ELF-1 (cell line): ENCODE data around the gene RAB34.

Experiments
- DNase-seq: peaks from one replicate; pipeline ENCODE4 v3.0.0-alpha.2; 2016; ENCODE audit warnings: low read depth, low spot score

RAB34 gene

DNA sequence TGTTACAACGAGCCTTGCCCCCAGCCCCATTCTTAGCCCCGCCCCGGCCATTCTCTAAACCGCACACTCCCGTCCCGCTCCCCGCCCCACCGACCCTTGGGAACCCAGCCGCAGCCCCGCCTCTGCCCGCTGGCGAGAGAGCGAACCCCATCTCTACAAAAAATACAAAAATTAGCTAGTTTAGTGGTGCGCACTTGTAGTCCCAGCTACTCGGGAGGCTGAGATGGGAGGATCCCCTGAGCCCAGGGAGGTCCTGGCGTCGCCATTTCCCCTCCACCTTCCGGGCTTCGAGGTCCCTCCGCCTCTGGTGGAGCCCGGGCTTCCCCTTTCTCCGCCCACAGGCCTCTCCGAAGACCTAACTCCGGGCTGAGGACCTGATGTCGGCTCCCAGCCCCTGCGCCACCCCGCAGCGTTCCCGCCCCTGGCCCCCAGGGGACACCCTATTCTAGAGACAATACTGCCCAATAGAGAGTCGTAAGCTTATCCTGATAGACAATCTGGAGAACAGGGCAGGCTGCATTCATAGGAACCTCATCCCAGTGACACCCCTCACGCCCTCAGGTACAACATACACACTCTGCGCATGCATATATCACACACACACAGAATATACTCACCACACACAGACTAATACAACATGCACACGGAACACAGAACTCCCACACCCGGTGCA lies 5.5 kb downstream of the RAB34 start:
- peak; percentile 69 for DNase-seq

DNA sequence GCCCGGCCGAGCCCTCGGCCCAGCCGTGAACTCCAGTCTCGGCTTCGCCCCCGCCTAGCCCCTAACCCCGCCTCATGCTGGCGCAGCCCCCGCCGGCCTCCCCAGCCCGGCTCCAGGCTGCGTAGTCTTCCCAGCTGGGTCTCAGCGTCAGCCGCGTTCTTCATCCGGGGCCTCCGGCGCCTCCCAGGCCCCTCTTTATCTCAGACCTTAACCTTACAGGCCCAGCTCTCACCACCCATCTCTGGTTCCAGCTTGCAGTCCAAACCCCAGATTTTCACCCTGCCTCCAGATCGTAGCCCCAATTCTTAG lies 6.0 kb downstream of the RAB34 start, which contains the start of gene PROCA1:
Gene PROCA1 (minus strand): TSS at position 166 of the 309 bp plus-strand sequence. CDS start 228 bp downstream, outside the sequence.
- no peak for DNase-seq

DNA sequence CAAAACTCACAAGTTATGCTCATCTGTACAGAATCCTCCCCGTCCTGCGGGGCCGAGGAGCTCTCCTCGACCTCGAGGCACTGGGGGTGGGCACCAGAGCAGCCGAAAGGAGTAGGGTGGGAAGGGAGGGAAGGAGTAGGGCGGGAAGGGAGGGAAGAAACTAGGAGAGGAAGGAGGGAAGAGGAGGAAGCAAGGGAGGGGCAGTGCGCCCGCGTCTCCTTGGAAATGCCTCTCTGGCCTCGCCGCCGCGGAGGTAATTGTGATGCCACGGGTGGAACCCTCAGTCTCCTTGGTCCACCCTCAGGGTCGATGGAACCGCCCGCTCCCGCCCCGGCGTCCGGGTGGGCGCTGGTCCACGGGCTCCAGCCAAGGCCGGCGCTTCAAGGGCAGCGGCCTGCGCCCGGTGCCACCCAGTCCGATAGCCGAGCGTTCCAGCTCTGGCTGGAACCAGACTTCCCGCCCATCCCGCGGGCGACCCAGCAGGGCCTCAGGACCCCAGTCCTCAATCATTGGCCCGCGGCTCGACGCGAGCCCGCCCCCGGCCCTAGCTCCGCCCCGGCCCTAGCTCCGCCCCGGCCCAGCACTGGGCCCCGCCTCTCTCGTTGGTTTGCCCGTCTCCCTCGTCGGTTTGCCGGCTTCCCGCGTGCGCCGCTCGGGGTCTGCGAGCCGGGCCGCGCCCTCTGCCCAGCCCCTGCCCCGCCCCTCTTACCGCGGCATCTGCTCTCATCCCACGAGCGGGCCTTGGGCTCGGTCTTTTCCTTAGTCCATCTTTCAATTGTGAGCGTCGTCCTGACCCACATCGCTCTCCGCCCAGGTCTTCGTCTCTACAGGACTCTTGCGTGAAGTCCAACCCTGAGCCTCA lies 6.6 kb downstream of the RAB34 start:
- peak; percentile 97 for DNase-seq

DNA sequence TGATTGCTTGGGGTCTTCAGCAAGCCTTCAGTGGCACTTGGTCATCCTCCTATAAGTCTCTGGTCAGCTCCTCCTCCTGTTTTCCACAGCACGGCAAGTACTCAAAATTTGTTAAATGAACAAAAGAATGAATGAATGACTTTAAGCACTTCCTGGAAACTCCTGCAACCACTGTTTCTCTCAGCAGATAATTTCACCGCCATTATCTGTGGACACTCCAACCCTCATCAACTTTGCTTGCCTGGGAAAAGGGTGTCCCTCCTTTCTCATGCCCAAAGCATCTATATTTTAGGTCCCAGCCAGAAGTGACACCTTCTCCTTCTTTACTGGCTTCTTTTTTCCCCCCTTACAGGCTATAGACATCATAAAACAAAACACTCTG lies 10.3 kb downstream of the RAB34 start:
- DNase-seq, result no peak

DNA sequence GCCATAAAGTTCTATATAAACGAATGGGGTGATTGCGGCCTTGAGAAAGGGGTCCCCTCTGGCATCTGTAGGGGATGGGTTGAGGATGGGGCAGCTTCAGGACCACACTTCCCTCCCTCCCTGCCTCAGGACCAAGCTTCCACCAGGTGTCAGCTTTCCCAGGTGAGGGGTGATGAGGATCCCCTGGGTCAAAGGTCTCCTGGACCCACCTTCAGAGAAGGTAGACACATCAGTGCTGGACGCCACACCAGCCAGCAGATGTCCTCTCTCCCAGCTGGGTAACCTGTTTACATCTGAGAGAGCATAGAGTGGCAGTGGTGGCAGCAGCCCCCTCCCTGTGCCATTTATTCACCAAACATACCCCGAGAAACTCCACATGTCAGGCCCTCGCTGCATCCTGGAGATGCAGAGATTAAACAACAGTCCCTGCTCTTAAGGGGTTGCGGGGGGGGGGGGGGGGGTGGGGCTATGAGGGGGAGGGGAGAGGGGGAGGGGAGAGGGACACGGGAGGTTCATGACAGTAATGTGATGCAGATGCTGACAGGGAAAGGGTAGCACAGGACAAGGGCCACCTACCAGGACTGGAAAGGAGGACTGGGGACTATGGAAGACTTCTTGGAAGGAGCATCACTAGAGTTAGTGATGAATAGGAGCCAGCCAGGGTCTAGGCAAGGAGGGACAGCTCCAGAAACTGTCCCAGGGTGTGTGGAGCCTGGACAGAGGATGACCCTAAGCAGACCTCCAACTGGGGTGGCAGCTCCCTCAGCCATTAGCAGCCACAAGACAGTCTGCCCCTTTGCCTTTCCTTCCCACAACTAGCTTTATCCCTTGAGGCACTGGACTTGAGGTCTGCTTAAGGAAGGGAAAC lies 11.0 kb downstream of the RAB34 start:
- DNase-seq, result no peak

DNA sequence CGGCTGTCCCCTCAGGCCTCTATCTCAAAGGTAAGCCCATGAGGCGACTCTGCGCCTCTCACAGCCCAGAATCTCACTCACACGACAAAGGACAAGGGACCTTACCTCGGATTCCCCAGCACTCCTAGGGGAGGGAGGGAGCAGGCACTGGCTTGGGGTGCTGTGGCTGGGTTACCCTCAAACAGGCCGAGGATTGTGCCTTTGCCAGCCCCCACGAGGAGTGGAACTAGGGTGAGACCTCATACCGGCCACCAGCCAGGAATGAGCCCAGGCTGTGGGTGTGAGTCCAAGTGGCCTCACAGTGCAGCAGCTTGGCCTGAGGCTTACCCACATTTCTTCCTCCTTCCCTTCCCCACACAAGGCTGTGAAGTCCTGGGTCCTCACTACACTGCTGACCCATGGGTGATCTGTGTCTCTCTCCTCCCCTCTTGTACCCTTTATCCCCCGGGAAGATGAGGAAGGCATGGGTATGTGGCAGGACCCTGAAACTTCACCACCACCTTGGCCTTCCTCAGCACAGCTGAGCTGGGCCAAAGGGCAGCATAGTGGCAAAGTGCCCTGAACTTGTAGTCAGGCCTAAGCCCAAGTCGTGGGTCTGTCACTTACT lies 11.8 kb downstream of the RAB34 start:
- DNase-seq, result no peak

DNA sequence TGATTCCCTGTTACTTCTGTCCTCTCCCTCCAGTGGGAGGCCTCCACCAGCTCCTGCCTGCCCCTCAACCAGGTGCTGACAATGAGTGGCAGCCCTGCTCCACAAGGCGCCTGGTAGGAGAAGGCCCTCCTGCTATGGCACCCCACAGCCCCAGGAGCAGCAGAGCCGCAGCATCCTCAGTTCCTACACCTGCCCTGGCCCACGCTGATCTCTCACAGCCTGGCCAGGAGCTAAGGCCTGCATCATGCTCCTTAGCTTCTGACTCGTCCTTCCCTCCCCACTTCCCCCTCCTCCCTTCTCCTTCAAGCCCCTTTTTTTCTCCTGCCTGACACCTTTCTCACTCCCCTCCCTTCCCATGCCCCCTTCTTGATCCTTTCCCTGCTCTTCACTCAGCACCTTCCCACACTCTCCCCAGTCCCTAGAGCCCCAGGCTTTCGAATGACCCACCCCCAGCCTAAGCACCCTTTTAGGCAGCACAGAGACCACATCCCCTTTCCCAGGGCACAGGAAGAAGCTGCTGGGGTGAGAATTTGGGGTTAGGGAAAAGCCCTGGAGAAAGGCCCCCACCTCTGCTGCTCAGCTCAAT lies 12.5 kb downstream of the RAB34 start:
- DNase-seq, result no peak

DNA sequence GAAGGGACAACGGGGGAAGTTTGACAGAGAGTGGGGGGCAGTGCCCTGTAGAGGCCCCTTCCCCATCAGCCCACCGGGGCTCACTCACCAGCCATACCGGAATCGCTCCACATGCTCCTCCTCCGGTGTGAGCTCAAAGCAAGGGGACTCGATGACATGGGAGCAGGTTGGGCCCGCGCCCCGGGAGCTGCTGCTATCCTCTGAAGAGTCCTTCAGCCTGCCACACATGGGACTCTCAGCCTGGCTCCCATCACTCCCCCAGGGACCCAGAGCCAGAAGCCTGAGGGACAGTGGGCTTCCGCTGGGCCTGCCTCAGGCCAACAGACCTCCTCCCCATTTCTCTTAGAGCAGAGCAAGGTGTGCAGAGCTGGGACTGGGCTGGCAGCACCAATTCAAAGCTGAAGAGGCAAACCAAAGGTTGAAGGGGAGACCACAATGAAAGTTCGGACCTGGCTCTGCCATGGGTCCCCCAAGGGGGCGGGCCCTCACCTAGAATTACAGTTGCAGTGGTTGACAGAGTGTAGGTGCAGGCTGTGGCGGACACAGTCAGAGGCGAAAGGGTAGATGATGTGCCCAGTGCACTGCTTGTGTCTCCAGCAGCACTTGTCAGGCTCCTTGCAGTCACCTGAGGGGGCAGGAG lies 13.3 kb downstream of the RAB34 start:
- no peak for DNase-seq

DNA sequence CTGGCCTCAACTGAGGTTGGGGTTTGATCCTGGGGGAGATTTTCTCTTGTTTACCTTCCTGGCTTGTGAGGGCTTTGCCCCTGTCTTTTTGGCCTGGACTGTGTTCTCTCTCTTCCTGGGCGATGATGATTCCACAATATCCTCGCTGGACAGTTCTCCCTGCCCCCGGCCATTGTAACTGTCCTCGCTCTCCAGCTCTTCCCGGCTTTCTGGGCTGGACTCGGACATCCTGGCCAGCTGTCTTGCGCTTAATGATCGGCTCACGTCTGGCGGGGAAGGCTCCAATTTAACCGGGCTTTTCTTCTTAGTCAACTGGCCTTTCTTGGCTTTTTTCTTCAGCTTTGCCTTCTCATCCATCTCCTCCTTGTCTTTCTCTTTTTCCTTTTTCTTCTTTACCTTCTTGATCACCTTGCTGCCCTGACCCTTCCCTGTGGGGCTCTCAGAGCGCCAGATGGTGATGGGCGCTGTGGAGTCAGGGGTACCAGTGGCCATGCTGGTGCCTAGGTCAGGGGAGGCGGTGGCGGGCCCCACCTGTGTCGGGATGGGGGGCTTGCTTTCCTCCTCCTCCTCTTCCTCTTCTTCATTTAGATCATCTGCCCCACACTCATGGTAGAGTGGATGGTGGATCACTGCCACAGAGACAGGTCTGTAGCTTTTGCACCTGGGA lies 14.0 kb downstream of the RAB34 start:
- no peak for DNase-seq

DNA sequence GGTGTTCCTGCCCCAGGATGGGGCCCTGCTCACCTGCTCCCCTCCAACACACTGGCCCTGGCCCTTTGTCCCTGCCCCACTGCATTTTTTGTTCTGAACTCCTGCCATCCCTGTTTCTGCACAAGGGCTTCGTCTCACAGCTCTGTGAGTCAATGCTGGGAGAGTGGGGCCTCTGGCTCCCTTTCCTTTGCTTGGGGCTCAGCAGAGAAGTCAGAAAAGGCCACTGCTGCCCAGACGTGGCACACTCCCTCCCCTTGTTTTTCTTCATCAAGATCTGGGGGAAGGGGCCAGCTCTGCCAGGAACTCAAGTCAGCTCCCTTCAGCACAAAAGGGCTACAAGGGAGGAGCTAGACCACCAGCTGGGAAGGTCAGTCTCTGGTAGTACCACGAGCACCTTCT lies 14.9 kb downstream of the RAB34 start:
- no peak for DNase-seq

DNA sequence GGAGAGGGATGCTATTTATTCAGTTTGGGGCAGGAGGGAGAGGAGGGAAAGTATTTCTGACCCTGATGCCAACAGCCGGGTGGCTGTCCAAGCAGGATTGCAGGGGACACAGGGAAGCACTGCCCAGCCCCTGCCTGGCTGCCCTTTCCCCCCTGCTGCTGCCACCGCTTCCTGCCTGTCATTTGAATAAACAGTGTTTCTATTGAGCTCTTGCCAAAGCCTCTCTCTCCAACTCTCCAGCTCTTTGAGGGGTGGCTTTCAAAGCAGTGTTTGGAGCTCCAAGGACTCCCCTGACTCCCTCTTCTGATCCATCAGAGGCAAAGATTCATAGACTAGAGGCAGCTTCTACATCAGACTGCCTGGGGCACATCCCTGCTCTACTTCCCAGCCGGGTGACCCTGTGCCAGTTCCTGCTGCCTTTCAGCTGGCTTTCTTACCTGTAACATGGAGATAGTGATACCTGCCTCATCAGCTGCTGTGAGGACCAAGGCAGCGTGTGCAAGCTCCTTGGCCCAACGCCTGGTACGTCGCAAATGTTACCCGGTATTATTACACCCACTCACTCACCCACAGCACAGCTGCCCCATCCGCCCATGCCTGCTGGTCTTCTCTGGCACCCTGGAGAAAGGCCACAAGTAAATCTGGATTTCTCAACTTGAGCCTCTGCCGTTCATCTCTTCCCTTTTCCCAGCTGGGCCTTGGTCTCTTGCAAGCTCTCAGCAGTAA lies 15.5 kb downstream of the RAB34 start:
- DNase-seq, result no peak

DNA sequence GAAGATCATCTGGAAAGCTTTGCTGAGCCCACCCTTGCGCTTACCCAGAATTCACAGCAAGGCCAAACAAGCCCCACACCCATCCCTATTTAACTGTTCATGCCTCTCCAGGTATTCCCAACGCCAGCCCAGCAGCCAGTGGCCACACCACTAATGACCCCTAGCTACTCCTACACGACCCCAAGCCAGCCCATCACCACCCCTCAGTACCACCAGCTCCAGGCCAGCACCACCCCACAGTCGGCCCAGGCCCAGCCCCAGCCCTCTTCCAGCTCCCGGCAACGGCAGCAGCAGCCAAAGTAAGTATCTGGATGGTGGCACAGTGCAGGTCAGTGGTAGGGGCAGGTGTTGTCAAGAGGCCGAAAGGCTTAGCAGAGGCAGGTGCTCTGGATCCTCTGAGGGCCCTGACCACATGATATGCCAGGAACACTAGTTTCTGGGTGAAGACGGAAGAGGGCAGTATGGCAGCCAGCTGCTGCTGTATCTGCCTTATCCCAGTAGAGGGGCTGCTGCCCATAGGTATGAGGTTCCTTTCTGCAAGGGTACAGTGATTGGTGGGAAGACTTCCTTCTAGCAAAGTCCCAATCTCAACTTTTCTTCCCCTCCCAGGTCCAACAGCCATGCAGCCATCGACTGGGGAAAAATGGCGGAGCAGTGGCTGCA lies 16.7 kb downstream of the RAB34 start:
- DNase-seq, result no peak

DNA sequence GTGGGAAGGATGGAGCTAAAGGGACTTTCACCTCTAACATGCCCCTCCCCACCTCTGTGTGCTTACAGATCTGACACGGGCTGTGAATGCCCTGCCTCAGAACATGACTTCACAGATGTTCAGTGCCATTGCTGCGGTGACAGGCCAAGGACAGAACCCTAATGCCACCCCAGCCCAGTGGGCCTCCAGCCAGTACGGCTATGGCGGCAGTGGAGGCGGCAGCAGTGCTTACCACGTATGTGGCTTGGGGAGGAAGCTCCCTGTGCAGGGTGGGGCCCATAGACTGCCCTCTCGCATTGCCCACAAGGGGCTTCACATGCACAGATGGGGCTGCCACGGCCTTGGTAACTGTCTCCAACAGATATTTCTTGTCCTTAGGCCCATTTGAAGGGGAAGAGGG lies 17.4 kb downstream of the RAB34 start:
- no peak for DNase-seq

DNA sequence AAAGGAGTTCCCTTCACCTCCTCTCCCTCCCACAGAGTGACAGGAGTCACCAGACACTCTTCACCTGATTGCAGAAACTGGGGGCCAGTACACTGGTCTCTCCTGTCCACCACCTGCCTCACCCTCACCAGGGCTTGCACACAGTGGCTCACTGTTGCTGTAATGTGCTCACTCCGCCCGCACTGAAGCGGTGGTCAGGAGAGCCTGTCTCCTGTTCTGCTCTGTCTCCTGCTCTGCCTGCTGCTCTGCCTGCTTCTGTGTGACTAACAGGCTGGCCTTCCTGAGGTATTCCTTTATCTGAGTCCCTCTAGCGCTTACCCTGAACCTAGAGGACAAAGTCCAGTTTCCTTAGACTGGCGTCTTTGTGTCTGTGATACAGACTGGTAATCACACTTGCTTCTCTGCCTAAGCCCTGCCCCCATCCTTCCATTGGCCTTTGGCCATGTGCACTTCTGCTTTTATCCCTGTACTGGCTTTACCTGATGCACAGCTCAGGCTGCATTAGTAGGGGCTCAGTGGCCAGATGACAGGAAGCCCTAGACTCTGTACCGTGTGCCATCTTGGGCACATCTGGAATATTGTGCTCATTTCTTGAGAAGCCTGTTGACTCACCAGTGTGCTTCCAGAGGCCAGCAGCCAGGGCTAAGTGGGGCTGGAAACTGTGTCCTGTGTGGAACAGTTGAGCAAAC lies 19.3 kb downstream of the RAB34 start:
- no peak for DNase-seq

DNA sequence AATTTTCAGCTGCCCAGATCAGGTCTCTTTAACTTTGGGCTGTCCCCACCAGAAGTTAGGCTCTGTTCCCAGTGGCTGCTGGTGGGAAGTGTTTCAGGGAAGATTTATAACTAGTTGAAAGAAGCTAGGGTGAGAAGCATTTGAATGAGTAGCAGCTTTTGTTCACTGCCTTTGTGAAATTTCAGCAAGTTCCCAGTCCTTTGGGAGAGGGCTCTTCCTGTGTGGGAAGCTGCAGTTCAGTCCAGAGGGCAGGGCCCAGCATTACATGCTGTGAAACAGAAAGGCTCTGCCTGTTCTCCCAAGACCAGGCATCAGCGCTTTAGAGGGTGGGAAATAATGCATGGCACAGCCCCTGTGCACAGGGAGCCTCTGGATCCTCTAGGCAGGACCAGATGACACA lies 23.8 kb downstream of the RAB34 start:
- no peak for DNase-seq

DNA sequence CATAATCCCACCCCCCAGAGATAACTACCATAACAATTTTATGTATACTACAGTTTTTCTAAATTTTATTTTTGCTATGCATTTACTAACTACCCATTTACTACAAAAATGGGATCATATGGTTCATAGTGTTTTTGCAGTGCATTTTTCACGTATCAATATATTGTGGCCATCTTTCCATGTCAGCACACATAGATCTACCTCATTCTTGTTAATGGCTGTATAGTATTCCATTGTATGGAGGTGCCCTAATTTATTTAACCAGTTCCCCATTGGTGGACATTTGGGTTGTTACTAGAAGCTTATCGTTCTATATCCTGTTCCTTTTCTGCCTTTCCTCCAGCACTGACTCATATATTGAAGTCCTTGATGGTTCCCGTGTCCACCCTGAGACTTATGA lies 28.7 kb downstream of the RAB34 start:
- DNase-seq, result no peak

DNA sequence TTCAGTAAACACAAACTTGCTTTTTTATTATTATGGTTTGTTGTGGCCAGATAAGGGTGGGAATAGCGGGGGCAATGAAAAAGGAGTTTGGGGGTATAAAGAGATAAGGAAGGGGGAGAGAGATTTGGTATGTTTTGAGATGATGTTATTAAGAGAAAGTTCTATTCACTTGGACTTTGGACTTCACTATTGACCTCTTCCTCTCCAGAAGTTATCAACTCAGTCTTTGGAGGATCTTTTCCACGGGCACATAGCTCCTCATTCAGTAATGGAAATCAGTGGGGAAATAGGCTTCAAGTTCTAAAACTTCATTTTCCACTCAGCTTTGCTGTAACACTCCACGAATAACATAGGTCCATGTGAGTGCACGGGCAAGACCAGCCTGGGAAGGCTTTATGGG lies 29.2 kb downstream of the RAB34 start:
- no peak for DNase-seq

DNA sequence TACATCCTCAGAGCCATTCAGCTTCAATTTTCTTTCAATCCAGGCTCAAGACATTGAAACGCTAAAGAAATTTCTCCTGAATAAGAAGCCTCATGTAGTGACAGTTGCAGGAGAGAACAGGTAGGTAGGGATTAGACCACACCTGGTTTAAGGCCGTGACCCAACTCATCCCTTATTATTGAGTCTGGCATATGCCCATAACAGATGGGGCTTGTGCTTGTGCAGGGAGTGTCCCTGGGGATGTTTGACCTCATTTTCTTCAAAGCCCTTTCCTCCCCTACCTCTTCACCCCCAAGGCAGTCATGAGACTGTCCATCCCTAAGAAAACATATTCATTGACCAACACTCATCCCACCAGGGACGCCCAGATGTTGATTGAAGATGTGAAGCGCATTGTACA lies 31.4 kb downstream of the RAB34 start:
- DNase-seq, result no peak

DNA sequence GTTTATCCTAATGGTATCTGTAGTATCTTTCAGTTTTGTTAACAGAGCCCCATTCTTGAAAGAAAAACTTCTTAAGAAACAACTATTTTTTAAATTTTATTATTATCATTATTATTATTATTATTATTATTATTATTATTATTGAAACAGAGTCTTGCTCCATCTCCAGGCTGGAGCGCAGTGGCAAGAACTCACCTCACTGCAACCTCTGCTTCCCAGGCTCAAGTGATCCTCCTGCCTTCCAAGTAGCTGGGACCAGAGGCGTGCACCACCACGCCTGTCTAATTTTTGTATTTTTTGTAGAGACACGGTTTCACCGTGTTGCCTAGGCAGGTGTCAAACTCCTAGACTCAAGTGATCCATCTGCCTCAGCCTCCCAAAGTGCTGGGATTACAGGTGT lies 32.3 kb downstream of the RAB34 start:
- DNase-seq, result no peak
